ENCODE measurements around the gene BTRC. TPM values are rescaled to one million over a fixed set of nuclear protein-coding genes. Genes with fewer than 3 reads are reported as not detected.

BTRC gene
- total RNA-seq, 1 donor from 2014 or later: 24.3 TPM

GRCh38 chr10:101428036-101428435 is 74.1 kb downstream of the BTRC start:
- ATAC-seq (no peak), DNase-seq (ENCODE audit: low spot score) (no peak)
- intact Hi-C loops (cut with DNase I): no loop called here

- no peak for ATAC-seq
- no peak for DNase-seq (ENCODE audit: low spot score)
- intact Hi-C loops (cut with DNase I): no loop called here
Measured at GRCh38 chr10:101429423-101429822, 75.5 kb downstream of the BTRC start.

GRCh38 chr10:101436302-101436701 is 82.3 kb downstream of the BTRC start:
- intact Hi-C loops (cut with DNase I): no loop called here
- no peak for DNase-seq (ENCODE audit: low spot score)
- no peak for ATAC-seq

GRCh38 chr10:101438881-101439391 is 85.0 kb downstream of the BTRC start:
- DNase-seq (ENCODE audit: low spot score): no peak
- ATAC-seq: no peak
- intact Hi-C loops (cut with DNase I): no loop called here

GRCh38 chr10:101441541-101442455 is 87.8 kb downstream of the BTRC start:
- DNase-seq (ENCODE audit: low spot score): no peak
- ATAC-seq: peak; percentile 55
- intact Hi-C loops (cut with DNase I): no loop called here

GRCh38 chr10:101442456-101442800 is 88.5 kb downstream of the BTRC start:
- intact Hi-C loops (cut with DNase I): no loop called here
- no peak for ATAC-seq
- no peak for DNase-seq (ENCODE audit: low spot score)

- no peak for ATAC-seq
- intact Hi-C loops (cut with DNase I): no loop called here
- DNase-seq (ENCODE audit: low spot score): no peak
Measured at GRCh38 chr10:101444058-101444898, 90.3 kb downstream of the BTRC start.

- ATAC-seq (no peak), DNase-seq (ENCODE audit: low spot score) (no peak)
- intact Hi-C loops (cut with DNase I): no loop called here
Measured at GRCh38 chr10:101446071-101446470, 92.1 kb downstream of the BTRC start.

- no peak for ATAC-seq
- no peak for DNase-seq (ENCODE audit: low spot score)
- intact Hi-C loops (cut with DNase I): no loop called here
Measured at GRCh38 chr10:101446947-101447346, 93.0 kb downstream of the BTRC start.

GRCh38 chr10:101447477-101447876 is 93.5 kb downstream of the BTRC start:
- DNase-seq (ENCODE audit: low spot score) (no peak), ATAC-seq (no peak)
- intact Hi-C loops (cut with DNase I): no loop called here

GRCh38 chr10:101450277-101451080 is 96.5 kb downstream of the BTRC start:
- intact Hi-C loops (cut with DNase I): no loop called here
- ATAC-seq: no peak
- DNase-seq (ENCODE audit: low spot score): no peak

GRCh38 chr10:101451261-101451660 is 97.3 kb downstream of the BTRC start:
- no peak for ATAC-seq

GRCh38 chr10:101451667-101452069 is 97.7 kb downstream of the BTRC start:
- ATAC-seq: no peak
- no peak for DNase-seq (ENCODE audit: low spot score)
- intact Hi-C loops (cut with DNase I): no loop called here

More at GRCh38 chr10:101451261-101451660, 97.3 kb downstream of the BTRC start:
- DNase-seq (ENCODE audit: low spot score): no peak
- intact Hi-C loops (cut with DNase I): no loop called here

GRCh38 chr10:101452176-101452575 is 98.2 kb downstream of the BTRC start:
- intact Hi-C loops (cut with DNase I): no loop called here
- DNase-seq (ENCODE audit: low spot score): no peak
- no peak for ATAC-seq

GRCh38 chr10:101452593-101452992 is 98.6 kb downstream of the BTRC start:
- ATAC-seq (no peak), DNase-seq (ENCODE audit: low spot score) (no peak)
- intact Hi-C loops (cut with DNase I): no loop called here

GRCh38 chr10:101453318-101453717 is 99.4 kb downstream of the BTRC start:
- DNase-seq (ENCODE audit: low spot score): no peak
- intact Hi-C loops (cut with DNase I): no loop called here
- ATAC-seq: no peak

- ATAC-seq (no peak), DNase-seq (ENCODE audit: low spot score) (no peak)
- intact Hi-C loops (cut with DNase I): no loop called here
Measured at GRCh38 chr10:101453791-101454718, 100.1 kb downstream of the BTRC start.

GRCh38 chr10:101458869-101459268 is 104.9 kb downstream of the BTRC start:
- DNase-seq (ENCODE audit: low spot score) (no peak), ATAC-seq (no peak)
- intact Hi-C loops (cut with DNase I): no loop called here

Data from sciatic nerve (tissue), 2 donors.